Type B pancreatic cell (in vitro differentiated cells): ENCODE data around the gene STIM1. TPM values are rescaled to one million over a fixed set of nuclear protein-coding genes. Genes with fewer than 3 reads are reported as not detected.

ENCODE experiments used
- DNase-seq: peaks from one replicate; pipeline ENCODE4 v3.0.0; 2021; ENCODE audit warnings: mixed read lengths; ENCODE audit not compliant: unreplicated experiment; ENCODE audit errors: extremely low spot score
- H3K27ac Mint-ChIP-seq: 2 replicates; pipeline ENCODE4 v1.8.0; 2021; ENCODE audit warnings: mild to moderate bottlenecking, mixed read lengths
- H3K27me3 Mint-ChIP-seq: 2 replicates; pipeline ENCODE4 v1.8.0; 2021; ENCODE audit warnings: mixed read lengths
- H3K36me3 Mint-ChIP-seq: 2 replicates; pipeline ENCODE4 v1.8.0; 2021; ENCODE audit warnings: mixed read lengths
- H3K4me1 Mint-ChIP-seq: one replicate; pipeline ENCODE4 v1.8.0; 2021; ENCODE audit warnings: mixed read lengths; ENCODE audit not compliant: unreplicated experiment
- H3K4me3 Mint-ChIP-seq: 2 replicates; pipeline ENCODE4 v1.8.0; 2021; ENCODE audit warnings: mild to moderate bottlenecking, mixed read lengths
- H3K9me3 Mint-ChIP-seq: 2 replicates; pipeline ENCODE4 v1.8.0; 2021; ENCODE audit warnings: mixed read lengths
- CTCF ChIP-seq: fragments of 200-600 bp; sonication (generic); conservative IDR thresholded peaks from 2 replicates; pipeline ENCODE4 v1.5.0; 2021; ENCODE audit warnings: antibody characterized with exemption, mild to moderate bottlenecking
- total RNA-seq: library from RNA; stranded (reverse); gene quantifications from 2 replicates; pipeline ENCODE4 v1.2.1, GENCODE V29; 2021; ENCODE audit warnings: low replicate concordance

STIM1 gene
- total RNA-seq, 1 donor from 2014 or later: 38.9 TPM

GRCh38 chr11:3981084-3981633 lies 125.7 kb downstream of the STIM1 start:
- H3K4me3 Mint-ChIP-seq: no peak overlapping the region
- no peaks in the 10 kb centered on the region for H3K4me1 Mint-ChIP-seq
- H3K36me3 Mint-ChIP-seq: peaks cover 4% of the 10 kb centered on the region
- H3K27ac Mint-ChIP-seq: no peak overlapping the region
- no peaks in the 10 kb centered on the region for H3K27me3 Mint-ChIP-seq
- no peak for DNase-seq
- no peak for TF ChIP-seq CTCF
- no peaks in the 10 kb centered on the region for H3K9me3 Mint-ChIP-seq

- Mint-ChIP-seq H3K36me3 (peaks cover 4% of the 10 kb centered on the region), H3K27ac (no peak overlapping the region), H3K9me3 (no peaks in the 10 kb centered on the region), H3K27me3 (no peaks in the 10 kb centered on the region), H3K4me1 (no peaks in the 10 kb centered on the region), H3K4me3 (no peak overlapping the region)
- no peak for TF ChIP-seq CTCF
- no peak for DNase-seq
These were observed 127.0 kb downstream of the STIM1 start for GRCh38 chr11:3982431-3982830.

GRCh38 chr11:3983101-3983500 lies 127.6 kb downstream of the STIM1 start:
- TF ChIP-seq CTCF: no peak
- H3K27me3 Mint-ChIP-seq: no peaks in the 10 kb centered on the region
- H3K9me3 Mint-ChIP-seq: no peaks in the 10 kb centered on the region
- no peaks in the 10 kb centered on the region for H3K4me1 Mint-ChIP-seq
- H3K36me3 Mint-ChIP-seq: peaks cover 4% of the 10 kb centered on the region
- no peak for DNase-seq
- H3K4me3 Mint-ChIP-seq: no peak overlapping the region
- H3K27ac Mint-ChIP-seq: no peak overlapping the region

GRCh38 chr11:3984896-3985295 lies 129.4 kb downstream of the STIM1 start:
- no peak for DNase-seq
- TF ChIP-seq CTCF: no peak
- peak overlapping the region; percentile 2 for H3K27ac Mint-ChIP-seq
- peaks cover 3% of the 10 kb centered on the region for H3K36me3 Mint-ChIP-seq
- peaks cover 3% of the 10 kb centered on the region for H3K27me3 Mint-ChIP-seq
- no peaks in the 10 kb centered on the region for H3K9me3 Mint-ChIP-seq
- no peak overlapping the region for H3K4me3 Mint-ChIP-seq
- no peaks in the 10 kb centered on the region for H3K4me1 Mint-ChIP-seq

DNA sequence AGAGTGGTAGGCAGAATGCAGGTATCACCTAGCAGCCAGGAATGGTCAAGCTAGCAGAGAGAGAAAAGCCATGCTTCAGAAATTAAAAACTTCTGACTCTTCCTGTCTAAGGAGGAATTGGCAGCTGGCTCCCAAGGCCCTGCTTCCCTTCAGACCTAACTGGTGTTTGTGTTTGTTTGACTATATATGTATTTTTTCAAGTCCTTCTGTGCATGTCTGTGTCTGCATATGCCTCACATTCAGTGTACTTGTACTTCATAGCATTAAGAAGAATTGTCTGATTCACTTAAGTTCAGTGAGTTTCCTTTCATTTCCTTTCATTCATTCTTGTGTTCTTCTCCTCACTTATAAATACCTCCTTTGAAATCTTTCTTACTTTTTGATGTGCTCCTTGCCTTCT lies 130.2 kb downstream of the STIM1 start:
- no peaks in the 10 kb centered on the region for H3K9me3 Mint-ChIP-seq
- peaks cover 5% of the 10 kb centered on the region for H3K36me3 Mint-ChIP-seq
- no peak for DNase-seq
- H3K27ac Mint-ChIP-seq: no peak overlapping the region
- no peaks in the 10 kb centered on the region for H3K4me1 Mint-ChIP-seq
- peaks cover 3% of the 10 kb centered on the region for H3K27me3 Mint-ChIP-seq
- H3K4me3 Mint-ChIP-seq: no peak overlapping the region
- no peak for TF ChIP-seq CTCF

DNA sequence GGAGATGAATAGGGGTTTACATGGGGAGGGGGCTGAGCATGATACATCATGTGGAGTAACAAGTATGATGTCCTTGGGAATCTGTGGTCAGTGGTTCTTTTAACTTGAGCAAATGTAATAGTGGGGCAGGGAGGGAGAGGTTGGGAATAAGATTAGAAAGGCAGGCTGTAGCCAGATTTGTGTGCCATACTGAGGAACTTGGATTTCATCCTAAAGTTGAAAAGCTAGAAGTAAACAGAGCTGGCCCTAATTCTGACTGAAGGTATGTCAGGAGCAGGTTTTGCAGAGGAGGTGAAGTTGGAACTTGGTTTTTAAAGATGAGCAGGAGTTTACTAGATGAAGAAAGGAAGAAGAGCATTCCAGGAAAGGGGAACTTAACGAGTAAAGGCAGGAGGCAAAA lies 130.8 kb downstream of the STIM1 start:
- TF ChIP-seq CTCF: no peak
- Mint-ChIP-seq H3K27me3 (peaks cover 3% of the 10 kb centered on the region), H3K4me1 (no peaks in the 10 kb centered on the region), H3K9me3 (no peaks in the 10 kb centered on the region), H3K27ac (no peak overlapping the region), H3K4me3 (no peak overlapping the region), H3K36me3 (peaks cover 5% of the 10 kb centered on the region)
- DNase-seq: no peak
